HEK293 (cell line): ENCODE measurements around the gene PITRM1.

Experiments
- CTCF ChIA-PET: fragments of 350-600 bp; formaldehyde crosslinking; extraction: SDS; loops from one replicate; lab custom pipeline; 2021; ENCODE audit warnings: antibody characterized with exemption; lab: Yijun Ruan, JAX
- POLR2A ChIA-PET: fragments of 300-600 bp; formaldehyde crosslinking; extraction: SDS; loops from one replicate; lab custom pipeline; 2020; ENCODE audit warnings: antibody characterized with exemption, inconsistent platforms; lab: Yijun Ruan, JAX
- H3K27ac ChIP-seq: fragments of 200-500 bp; sonication (Bioruptor generic); 2 replicates; pipeline ENCODE4 v1.5.1; 2014; ENCODE audit warnings: low read depth, low read length, control low read depth, inconsistent platforms; ENCODE audit errors: extremely low read depth
- H3K36me3 ChIP-seq, 2 experiments: fragments of 200-500 bp in 1 of 2; sonication (Bioruptor generic) in 1 of 2; 1 replicate in 1 of 2; 2 replicates in 1 of 2; pipeline ENCODE4 v1.5.1; 2014 to 2017; ENCODE audit warnings: inconsistent platforms in 2 of 2, low read length in 2 of 2; ENCODE audit not compliant: control insufficient read depth in 2 of 2, insufficient read depth in 1 of 2
- H3K4me1 ChIP-seq: fragments of 200-500 bp; sonication (Bioruptor generic); 2 replicates; pipeline ENCODE4 v1.5.1; 2014; ENCODE audit warnings: mild to moderate bottlenecking, low read length, inconsistent platforms; ENCODE audit not compliant: control insufficient read depth, insufficient read depth
- H3K4me3 ChIP-seq: 2 replicates; pipeline ENCODE4 v1.5.1; 2011; ENCODE audit warnings: low read depth, mild to moderate bottlenecking, control low read depth, low read length, moderate library complexity
- H3K9me3 ChIP-seq: fragments of 200-500 bp; sonication (Bioruptor generic); 2 replicates; pipeline ENCODE4 v1.5.1; 2014; ENCODE audit warnings: low read depth, low read length, inconsistent platforms; ENCODE audit not compliant: control insufficient read depth, insufficient read depth
- EGR2 ChIP-seq: fragments of 450-650 bp; formaldehyde crosslinking; IDR thresholded peaks from 2 replicates; pipeline ENCODE4 v1.5.1; 2016; ENCODE audit warnings: low read depth, missing biosample characterization, missing genetic modification characterization
- MEIS1 ChIP-seq: sonication (generic); formaldehyde crosslinking; IDR thresholded peaks from 2 replicates; pipeline ENCODE4 v1.8.1; 2022; ENCODE audit warnings: missing genetic modification reagents, mild to moderate bottlenecking, borderline replicate concordance
- SCRT2 ChIP-seq: fragments of 450-650 bp; formaldehyde crosslinking; IDR thresholded peaks from 2 replicates; pipeline ENCODE4 v1.5.1; 2016; ENCODE audit warnings: missing biosample characterization, missing genetic modification characterization
- ZBTB1 ChIP-seq: fragments of 450-650 bp; formaldehyde crosslinking; IDR thresholded peaks from 2 replicates; pipeline ENCODE4 v1.5.1; 2016; ENCODE audit warnings: missing biosample characterization, missing genetic modification characterization
- ZBTB20 ChIP-seq: fragments of 450-650 bp; formaldehyde crosslinking; IDR thresholded peaks from 2 replicates; pipeline ENCODE4 v1.5.1; 2016; ENCODE audit warnings: missing biosample characterization, missing genetic modification characterization
- ZBTB8A ChIP-seq: fragments of 450-650 bp; formaldehyde crosslinking; IDR thresholded peaks from 2 replicates; pipeline ENCODE4 v1.5.1; 2016; ENCODE audit warnings: missing biosample characterization, missing genetic modification characterization
- ZNF121 ChIP-seq: fragments of 450-650 bp; formaldehyde crosslinking; IDR thresholded peaks from 2 replicates; pipeline ENCODE4 v1.5.1; 2016; ENCODE audit warnings: missing biosample characterization, missing genetic modification characterization
- ZNF140 ChIP-seq: fragments of 450-650 bp; formaldehyde crosslinking; IDR thresholded peaks from 2 replicates; pipeline ENCODE4 v1.5.1; 2016; ENCODE audit warnings: missing biosample characterization, missing genetic modification characterization
- ZNF146 ChIP-seq: fragments of 450-650 bp; formaldehyde crosslinking; IDR thresholded peaks from 2 replicates; pipeline ENCODE4 v1.5.1; 2016; ENCODE audit warnings: missing biosample characterization, missing genetic modification characterization
- ZNF174 ChIP-seq: fragments of 450-650 bp; formaldehyde crosslinking; IDR thresholded peaks from 2 replicates; pipeline ENCODE4 v1.5.0; 2017; ENCODE audit warnings: missing biosample characterization, mild to moderate bottlenecking, missing genetic modification characterization
- ZNF211 ChIP-seq: fragments of 450-650 bp; formaldehyde crosslinking; IDR thresholded peaks from 2 replicates; pipeline ENCODE4 v1.5.1; 2016; ENCODE audit warnings: low read depth, missing biosample characterization, missing genetic modification characterization
- ZNF37A ChIP-seq: fragments of 450-650 bp; IDR thresholded peaks from 2 replicates; pipeline ENCODE4 v1.5.1; 2018; ENCODE audit warnings: missing biosample characterization, missing genetic modification characterization
- ZNF404 ChIP-seq: fragments of 450-650 bp; formaldehyde crosslinking; IDR thresholded peaks from 2 replicates; pipeline ENCODE4 v1.5.1; 2017; ENCODE audit warnings: missing biosample characterization, missing genetic modification characterization
- ZNF423 ChIP-seq: fragments of 450-650 bp; formaldehyde crosslinking; IDR thresholded peaks from 2 replicates; pipeline ENCODE4 v1.5.1; 2016; ENCODE audit warnings: missing biosample characterization, missing genetic modification characterization
- ZNF514 ChIP-seq: fragments of 450-650 bp; formaldehyde crosslinking; IDR thresholded peaks from 2 replicates; pipeline ENCODE4 v1.5.1; 2016; ENCODE audit warnings: missing biosample characterization, missing genetic modification characterization
- ZNF571 ChIP-seq: fragments of 450-650 bp; formaldehyde crosslinking; IDR thresholded peaks from 2 replicates; pipeline ENCODE4 v1.5.0; 2017; ENCODE audit warnings: missing biosample characterization, missing genetic modification characterization
- ZNF624 ChIP-seq: fragments of 450-650 bp; formaldehyde crosslinking; IDR thresholded peaks from 2 replicates; pipeline ENCODE4 v1.5.1; 2017; ENCODE audit warnings: missing biosample characterization, missing genetic modification characterization
- ZNF660 ChIP-seq: fragments of 450-650 bp; IDR thresholded peaks from 2 replicates; pipeline ENCODE4 v1.5.1; 2018; ENCODE audit warnings: missing biosample characterization, mild to moderate bottlenecking, missing genetic modification characterization
- ZNF664 ChIP-seq: fragments of 450-650 bp; formaldehyde crosslinking; IDR thresholded peaks from 2 replicates; pipeline ENCODE4 v1.5.1; 2016; ENCODE audit warnings: missing biosample characterization, missing genetic modification characterization
- TF ChIP-seq, protein P1 (sequence below): fragments of 450-650 bp; formaldehyde crosslinking; IDR thresholded peaks from 2 replicates; pipeline ENCODE4 v1.5.1; 2016; ENCODE audit warnings: missing biosample characterization, missing genetic modification characterization
- TF ChIP-seq, protein P2 (sequence below): sonication (generic); formaldehyde crosslinking; IDR thresholded peaks from 2 replicates; pipeline ENCODE4 v1.8.1; 2022; ENCODE audit warnings: mild to moderate bottlenecking, moderate library complexity, missing genetic modification reagents
- TF ChIP-seq, protein P3 (sequence below): fragments of 450-650 bp; formaldehyde crosslinking; IDR thresholded peaks from 2 replicates; pipeline ENCODE4 v1.5.1; 2016; ENCODE audit warnings: missing biosample characterization, missing genetic modification characterization

The PITRM1 gene

DNA sequence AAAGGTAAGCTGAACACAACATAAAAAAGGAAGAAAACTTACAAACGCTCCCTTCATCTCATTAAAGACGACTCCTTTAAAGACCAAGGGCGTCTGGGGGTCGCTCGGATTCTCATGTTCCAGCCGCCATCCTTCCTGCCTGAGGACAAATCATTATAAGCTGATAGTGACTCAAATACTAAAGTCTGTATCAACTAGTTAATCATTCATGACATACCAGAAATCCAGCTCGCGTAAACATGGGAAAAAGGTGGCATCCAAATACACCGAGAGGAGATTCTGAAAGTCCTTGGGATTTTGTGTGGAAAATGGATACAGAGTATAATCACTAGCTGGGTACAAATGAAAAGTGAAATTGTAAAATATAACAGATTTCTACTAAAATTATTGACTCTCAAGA is 7.4 kb downstream of the PITRM1 start (continued):
- TF ChIP-seq, protein P1, sequence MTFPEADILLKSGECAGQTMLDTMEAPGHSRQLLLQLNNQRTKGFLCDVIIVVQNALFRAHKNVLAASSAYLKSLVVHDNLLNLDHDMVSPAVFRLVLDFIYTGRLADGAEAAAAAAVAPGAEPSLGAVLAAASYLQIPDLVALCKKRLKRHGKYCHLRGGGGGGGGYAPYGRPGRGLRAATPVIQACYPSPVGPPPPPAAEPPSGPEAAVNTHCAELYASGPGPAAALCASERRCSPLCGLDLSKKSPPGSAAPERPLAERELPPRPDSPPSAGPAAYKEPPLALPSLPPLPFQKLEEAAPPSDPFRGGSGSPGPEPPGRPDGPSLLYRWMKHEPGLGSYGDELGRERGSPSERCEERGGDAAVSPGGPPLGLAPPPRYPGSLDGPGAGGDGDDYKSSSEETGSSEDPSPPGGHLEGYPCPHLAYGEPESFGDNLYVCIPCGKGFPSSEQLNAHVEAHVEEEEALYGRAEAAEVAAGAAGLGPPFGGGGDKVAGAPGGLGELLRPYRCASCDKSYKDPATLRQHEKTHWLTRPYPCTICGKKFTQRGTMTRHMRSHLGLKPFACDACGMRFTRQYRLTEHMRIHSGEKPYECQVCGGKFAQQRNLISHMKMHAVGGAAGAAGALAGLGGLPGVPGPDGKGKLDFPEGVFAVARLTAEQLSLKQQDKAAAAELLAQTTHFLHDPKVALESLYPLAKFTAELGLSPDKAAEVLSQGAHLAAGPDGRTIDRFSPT (tag by site-specific recombination), result no peak
- TF ChIP-seq ZNF211 (tag by site-specific recombination) (no peak), ZNF664 (tag by site-specific recombination) (no peak), ZNF404 (no peak), ZNF140 (tag by site-specific recombination) (no peak), ZNF571 (tag by site-specific recombination) (no peak), ZNF174 (tag by site-specific recombination) (no peak), ZNF121 (tag by site-specific recombination) (no peak), ZNF660 (tag by site-specific recombination) (no peak), ZNF423 (no peak), ZNF514 (tag by site-specific recombination) (no peak), ZBTB1 (tag by site-specific recombination) (no peak)
- TF ChIP-seq, protein P2, sequence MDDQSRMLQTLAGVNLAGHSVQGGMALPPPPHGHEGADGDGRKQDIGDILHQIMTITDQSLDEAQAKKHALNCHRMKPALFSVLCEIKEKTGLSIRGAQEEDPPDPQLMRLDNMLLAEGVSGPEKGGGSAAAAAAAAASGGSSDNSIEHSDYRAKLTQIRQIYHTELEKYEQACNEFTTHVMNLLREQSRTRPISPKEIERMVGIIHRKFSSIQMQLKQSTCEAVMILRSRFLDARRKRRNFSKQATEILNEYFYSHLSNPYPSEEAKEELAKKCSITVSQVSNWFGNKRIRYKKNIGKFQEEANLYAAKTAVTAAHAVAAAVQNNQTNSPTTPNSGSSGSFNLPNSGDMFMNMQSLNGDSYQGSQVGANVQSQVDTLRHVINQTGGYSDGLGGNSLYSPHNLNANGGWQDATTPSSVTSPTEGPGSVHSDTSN (CRISPR knock-in tag), result no peak
- TF ChIP-seq, protein P3, sequence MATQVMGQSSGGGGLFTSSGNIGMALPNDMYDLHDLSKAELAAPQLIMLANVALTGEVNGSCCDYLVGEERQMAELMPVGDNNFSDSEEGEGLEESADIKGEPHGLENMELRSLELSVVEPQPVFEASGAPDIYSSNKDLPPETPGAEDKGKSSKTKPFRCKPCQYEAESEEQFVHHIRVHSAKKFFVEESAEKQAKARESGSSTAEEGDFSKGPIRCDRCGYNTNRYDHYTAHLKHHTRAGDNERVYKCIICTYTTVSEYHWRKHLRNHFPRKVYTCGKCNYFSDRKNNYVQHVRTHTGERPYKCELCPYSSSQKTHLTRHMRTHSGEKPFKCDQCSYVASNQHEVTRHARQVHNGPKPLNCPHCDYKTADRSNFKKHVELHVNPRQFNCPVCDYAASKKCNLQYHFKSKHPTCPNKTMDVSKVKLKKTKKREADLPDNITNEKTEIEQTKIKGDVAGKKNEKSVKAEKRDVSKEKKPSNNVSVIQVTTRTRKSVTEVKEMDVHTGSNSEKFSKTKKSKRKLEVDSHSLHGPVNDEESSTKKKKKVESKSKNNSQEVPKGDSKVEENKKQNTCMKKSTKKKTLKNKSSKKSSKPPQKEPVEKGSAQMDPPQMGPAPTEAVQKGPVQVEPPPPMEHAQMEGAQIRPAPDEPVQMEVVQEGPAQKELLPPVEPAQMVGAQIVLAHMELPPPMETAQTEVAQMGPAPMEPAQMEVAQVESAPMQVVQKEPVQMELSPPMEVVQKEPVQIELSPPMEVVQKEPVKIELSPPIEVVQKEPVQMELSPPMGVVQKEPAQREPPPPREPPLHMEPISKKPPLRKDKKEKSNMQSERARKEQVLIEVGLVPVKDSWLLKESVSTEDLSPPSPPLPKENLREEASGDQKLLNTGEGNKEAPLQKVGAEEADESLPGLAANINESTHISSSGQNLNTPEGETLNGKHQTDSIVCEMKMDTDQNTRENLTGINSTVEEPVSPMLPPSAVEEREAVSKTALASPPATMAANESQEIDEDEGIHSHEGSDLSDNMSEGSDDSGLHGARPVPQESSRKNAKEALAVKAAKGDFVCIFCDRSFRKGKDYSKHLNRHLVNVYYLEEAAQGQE (tag by site-specific recombination), result no peak

DNA sequence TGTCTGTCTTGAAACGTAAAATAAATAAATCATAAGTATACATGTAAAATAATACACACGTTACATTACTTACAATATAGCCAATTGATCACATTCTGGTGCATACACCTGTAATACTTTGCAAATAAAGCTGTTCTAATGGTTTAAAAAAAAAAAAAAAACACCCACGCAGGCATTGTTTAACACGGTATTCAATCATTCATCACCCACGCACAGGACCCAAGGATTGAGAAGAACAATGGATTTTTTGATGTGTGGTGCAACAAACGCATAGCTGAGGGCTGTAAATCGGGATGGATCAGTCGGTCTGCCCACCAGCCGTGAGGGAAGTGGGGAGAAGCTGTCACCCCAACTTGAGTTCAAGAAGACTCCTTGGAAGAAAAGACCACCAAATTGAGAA is 8.7 kb downstream of the PITRM1 start:
- ChIA-PET POLR2A (interaction anchor here (1.9 kb wide), 1 partner anchor 9 kb away, joined by 15 read pairs; the partner anchor contains the start of gene PITRM1), CTCF (interaction anchor here (0.6 kb wide), 1 partner anchor 1839 kb away, joined by 3 read pairs; no protein-coding TSS in a partner anchor)
- H3K9me3 ChIP-seq, result no peaks in the 10 kb centered on the region
- H3K4me3 ChIP-seq, result no peak overlapping the region
- TF ChIP-seq EGR2 (peak; percentile 49), ZBTB8A (tag by site-specific recombination) (no peak)
- H3K27ac ChIP-seq, result no peak overlapping the region
- no peaks in the 10 kb centered on the region for H3K4me1 ChIP-seq
- peaks cover 20 to 91% of the 10 kb centered on the region in 2 experiments for H3K36me3 ChIP-seq

DNA sequence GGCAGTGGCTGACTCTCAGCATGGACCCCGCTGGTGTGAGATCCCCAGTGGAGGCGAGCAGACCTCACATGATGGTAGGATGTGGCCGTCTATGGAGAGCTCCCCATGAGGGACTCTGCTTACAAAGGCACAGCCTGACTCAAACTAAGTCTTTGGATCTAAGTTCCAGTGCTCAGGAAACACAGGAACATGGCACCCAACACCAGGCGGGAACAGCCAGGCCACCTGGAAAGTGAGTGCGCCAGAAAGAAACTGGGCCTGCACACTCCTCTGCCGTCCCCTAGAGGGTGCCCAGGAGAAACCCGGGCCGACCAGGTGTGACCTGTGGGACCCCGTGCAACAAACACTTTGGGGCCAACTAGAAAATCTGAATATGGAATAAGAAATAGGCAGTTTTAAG is 10.0 kb downstream of the PITRM1 start:
- no peaks in the 10 kb centered on the region for H3K9me3 ChIP-seq
- no peaks in the 10 kb centered on the region for H3K4me1 ChIP-seq
- no peak overlapping the region for H3K27ac ChIP-seq
- POLR2A ChIA-PET, result interaction anchor here (0.7 to 1.2 kb wide), 2 partner anchors 10 to 23 kb away, joined by 4 to 6 read pairs; partner anchors contain the start of gene PITRM1
- CTCF ChIA-PET, result no interaction called here
- H3K4me3 ChIP-seq, result no peak overlapping the region
- peaks cover 25 to 92% of the 10 kb centered on the region in 2 experiments for H3K36me3 ChIP-seq
- TF ChIP-seq ZBTB20 (tag by site-specific recombination) (no peak), MEIS1 (CRISPR knock-in tag) (no peak), ZNF37A (no peak), ZNF146 (tag by site-specific recombination) (no peak), ZBTB1 (tag by site-specific recombination) (no peak), ZNF624 (tag by site-specific recombination) (no peak), SCRT2 (tag by site-specific recombination) (no peak)
- TF ChIP-seq, protein P3 (tag by site-specific recombination), result no peak
- TF ChIP-seq, protein P1 (tag by site-specific recombination), result no peak
